Hepatocyte (in vitro differentiated cells): Measurements from ENCODE around the gene CUTA.

ENCODE experiments used
- CTCF ChIP-seq: fragments of 200-600 bp; sonication (generic); IDR thresholded peaks from 2 replicates; pipeline ENCODE4 v1.5.1; 2016; ENCODE audit warnings: antibody characterized with exemption, mild to moderate bottlenecking; ENCODE audit not compliant: poor library complexity
- EZH2 ChIP-seq: fragments of 200-600 bp; sonication (generic); IDR thresholded peaks from 2 replicates; pipeline ENCODE4 v1.6.1; 2016; ENCODE audit warnings: antibody characterized with exemption, mild to moderate bottlenecking, borderline replicate concordance
- EZH2phosphoT487 ChIP-seq: fragments of 200-600 bp; sonication (generic); IDR thresholded peaks from one replicate; pipeline ENCODE4 v1.6.1; 2018; ENCODE audit warnings: antibody characterized with exemption, mild to moderate bottlenecking, low read depth, moderate library complexity; ENCODE audit not compliant: unreplicated experiment, severe bottlenecking

- TF ChIP-seq CTCF = no peak
- TF ChIP-seq EZH2phosphoT487 = no peak
- no peak for TF ChIP-seq EZH2
These were observed 11.8 kb upstream of the CUTA start for GRCh38 chr6:33429750-33430052.
